ENCODE results near the gene UPK2.

UPK2 gene

GRCh38 chr11:118912742-118913410 lies 43.2 kb upstream of the UPK2 start:
- no peaks in the 10 kb centered on the region for H3K36me3 ChIP-seq (ENCODE audit: insufficient read depth)
- H3K27me3 ChIP-seq (ENCODE audit: insufficient read depth, low read depth): no peaks in the 10 kb centered on the region
- no peak overlapping the region for H3K9ac ChIP-seq
- no peak overlapping the region for H3K4me2 ChIP-seq
- TF ChIP-seq CTCF (conservative IDR thresholded peaks at IDR 0.05; ENCODE audit: low read depth, low read length): no peak
- H3K4me1 ChIP-seq (ENCODE audit: low read depth, poor library complexity, severe bottlenecking): peaks cover 3% of the 10 kb centered on the region
- H3K79me2 ChIP-seq (ENCODE audit: insufficient read depth, low read depth): no peaks in the 10 kb centered on the region
- H3K4me3 ChIP-seq (IDR thresholded peaks at IDR 0.05; ENCODE audit: insufficient read depth, low read depth, low read length): no peak overlapping the region
- H2AFZ ChIP-seq (ENCODE audit: low read depth): no peak overlapping the region
- no peaks in the 10 kb centered on the region for H4K20me1 ChIP-seq (ENCODE audit: insufficient read depth)
- H3K27ac ChIP-seq: no peak overlapping the region

GRCh38 chr11:118913411-118914125 lies 42.5 kb upstream of the UPK2 start:
- Histone ChIP-seq H2AFZ (ENCODE audit: low read depth) (no peak overlapping the region), H3K27me3 (ENCODE audit: insufficient read depth, low read depth) (no peaks in the 10 kb centered on the region), H3K4me1 (ENCODE audit: low read depth, poor library complexity, severe bottlenecking) (peaks cover 5% of the 10 kb centered on the region), H3K4me2 (no peak overlapping the region), H3K79me2 (ENCODE audit: insufficient read depth, low read depth) (no peaks in the 10 kb centered on the region), H4K20me1 (ENCODE audit: insufficient read depth) (no peaks in the 10 kb centered on the region), H3K9ac (no peak overlapping the region), H3K36me3 (ENCODE audit: insufficient read depth) (no peaks in the 10 kb centered on the region), H3K27ac (no peak overlapping the region), H3K4me3 (IDR thresholded peaks at IDR 0.05; ENCODE audit: insufficient read depth, low read depth, low read length) (no peak overlapping the region)
- TF ChIP-seq CTCF (conservative IDR thresholded peaks at IDR 0.05; ENCODE audit: low read depth, low read length): no peak

GRCh38 chr11:118914178-118914918 lies 41.8 kb upstream of the UPK2 start:
- Histone ChIP-seq H3K4me2 (no peak overlapping the region), H3K4me3 (IDR thresholded peaks at IDR 0.05; ENCODE audit: insufficient read depth, low read depth, low read length) (no peak overlapping the region), H3K9ac (no peak overlapping the region)

GRCh38 chr11:118914987-118915386 lies 41.1 kb upstream of the UPK2 start:
- H3K27me3 ChIP-seq (ENCODE audit: insufficient read depth, low read depth): no peaks in the 10 kb centered on the region
- H3K27ac ChIP-seq: no peak overlapping the region
- no peak overlapping the region for H3K4me2 ChIP-seq
- no peaks in the 10 kb centered on the region for H4K20me1 ChIP-seq (ENCODE audit: insufficient read depth)
- no peaks in the 10 kb centered on the region for H3K36me3 ChIP-seq (ENCODE audit: insufficient read depth)
- no peak overlapping the region for H3K4me3 ChIP-seq (IDR thresholded peaks at IDR 0.05; ENCODE audit: insufficient read depth, low read depth, low read length)
- H2AFZ ChIP-seq (ENCODE audit: low read depth): no peak overlapping the region
- no peak for TF ChIP-seq CTCF (conservative IDR thresholded peaks at IDR 0.05; ENCODE audit: low read depth, low read length)
- H3K79me2 ChIP-seq (ENCODE audit: insufficient read depth, low read depth): no peaks in the 10 kb centered on the region
- H3K4me1 ChIP-seq (ENCODE audit: low read depth, poor library complexity, severe bottlenecking): peaks cover 5% of the 10 kb centered on the region
- no peak overlapping the region for H3K9ac ChIP-seq

More at GRCh38 chr11:118914178-118914918, 41.8 kb upstream of the UPK2 start:
- TF ChIP-seq CTCF (conservative IDR thresholded peaks at IDR 0.05; ENCODE audit: low read depth, low read length): no peak
- Histone ChIP-seq H4K20me1 (ENCODE audit: insufficient read depth) (no peaks in the 10 kb centered on the region), H3K4me1 (ENCODE audit: low read depth, poor library complexity, severe bottlenecking) (peaks cover 5% of the 10 kb centered on the region), H3K79me2 (ENCODE audit: insufficient read depth, low read depth) (no peaks in the 10 kb centered on the region), H2AFZ (ENCODE audit: low read depth) (no peak overlapping the region), H3K27ac (no peak overlapping the region), H3K36me3 (ENCODE audit: insufficient read depth) (no peaks in the 10 kb centered on the region), H3K27me3 (ENCODE audit: insufficient read depth, low read depth) (no peaks in the 10 kb centered on the region)

Data from KMS-11 (cell line).